ENCODE measurements around the gene RNASE13. TPM values are rescaled to one million over a fixed set of nuclear protein-coding genes. Genes with fewer than 3 reads are reported as not detected.

RNASE13 gene
- total RNA-seq, 2 experiments from 2014 or later: not detected

GRCh38 chr14:21059842-21060613 lies 25.4 kb upstream of the RNASE13 start:
- H3K27me3 Mint-ChIP-seq: peaks cover 24% of the 10 kb centered on the region
- POLR2A ChIA-PET: no interaction called here
- no peak overlapping the region for H3K27ac Mint-ChIP-seq
- no peak overlapping the region for H3K4me3 Mint-ChIP-seq
- H3K9me3 Mint-ChIP-seq: no peaks in the 10 kb centered on the region
- H3K4me1 Mint-ChIP-seq: no peaks in the 10 kb centered on the region
- DNase-seq: no peak
- CTCF ChIA-PET: interaction anchor here (2.7 kb wide), 1 partner anchor 32 kb away, joined by 10 read pairs; no protein-coding TSS in a partner anchor
- H3K36me3 Mint-ChIP-seq (ENCODE audit: low read depth): no peaks in the 10 kb centered on the region

DNA sequence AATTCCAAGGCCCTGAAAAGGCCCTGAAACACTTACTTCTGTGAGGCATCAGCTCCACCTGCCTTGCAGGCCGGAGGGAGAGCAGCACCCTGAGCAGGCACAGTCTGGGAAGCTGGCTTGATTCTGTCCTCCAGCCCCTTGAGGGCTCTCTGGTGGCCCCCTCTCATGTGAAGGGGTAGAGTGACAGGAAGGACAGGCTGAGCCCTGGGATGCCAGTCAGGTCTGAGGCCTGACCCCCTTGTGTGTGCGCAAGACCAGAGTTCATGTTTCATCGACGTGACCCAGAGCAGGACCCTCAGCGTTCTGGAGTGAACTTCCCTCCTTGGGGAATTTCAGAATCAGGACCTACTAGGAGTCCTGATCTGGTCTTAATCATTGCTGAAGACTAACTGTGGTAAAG lies 24.3 kb upstream of the RNASE13 start:
- H3K36me3 Mint-ChIP-seq (ENCODE audit: low read depth): no peaks in the 10 kb centered on the region
- peaks cover 4% of the 10 kb centered on the region for H3K4me1 Mint-ChIP-seq
- peaks cover 18% of the 10 kb centered on the region for H3K27me3 Mint-ChIP-seq
- DNase-seq: no peak
- no peak overlapping the region for H3K27ac Mint-ChIP-seq
- no peaks in the 10 kb centered on the region for H3K9me3 Mint-ChIP-seq
- ChIA-PET CTCF (interaction anchor here (1.3 to 1.8 kb wide), 2 partner anchors 8 to 12 kb away, joined by 3 to 6 read pairs; partner anchors contain the start of gene ARHGEF40), POLR2A (no interaction called here)
- H3K4me3 Mint-ChIP-seq: no peak overlapping the region

GRCh38 chr14:21057803-21058675 lies 23.4 kb upstream of the RNASE13 start, which contains the start of gene RNASE8:
RNASE8 (plus strand) TSS chr14:21057822; CDS start chr14:21057893, 71 bp downstream.
- CTCF ChIA-PET: interaction anchor here (0.6 to 1.8 kb wide), 4 partner anchors 9 to 683 kb away, joined by 3 to 6 read pairs (median 5); partner anchors contain the start of gene ARHGEF40
- no peaks in the 10 kb centered on the region for H3K9me3 Mint-ChIP-seq
- no peak within 1 kb of the TSS for H3K4me3 Mint-ChIP-seq
- no peaks in the 10 kb centered on the region for H3K36me3 Mint-ChIP-seq (ENCODE audit: low read depth)
- peaks cover 4% of the 10 kb centered on the region for H3K4me1 Mint-ChIP-seq
- DNase-seq: no peak
- H3K27me3 Mint-ChIP-seq: peaks cover 13% of the 10 kb centered on the region
- H3K27ac Mint-ChIP-seq: no peak within 1 kb of the TSS
- POLR2A ChIA-PET: no interaction called here

DNA sequence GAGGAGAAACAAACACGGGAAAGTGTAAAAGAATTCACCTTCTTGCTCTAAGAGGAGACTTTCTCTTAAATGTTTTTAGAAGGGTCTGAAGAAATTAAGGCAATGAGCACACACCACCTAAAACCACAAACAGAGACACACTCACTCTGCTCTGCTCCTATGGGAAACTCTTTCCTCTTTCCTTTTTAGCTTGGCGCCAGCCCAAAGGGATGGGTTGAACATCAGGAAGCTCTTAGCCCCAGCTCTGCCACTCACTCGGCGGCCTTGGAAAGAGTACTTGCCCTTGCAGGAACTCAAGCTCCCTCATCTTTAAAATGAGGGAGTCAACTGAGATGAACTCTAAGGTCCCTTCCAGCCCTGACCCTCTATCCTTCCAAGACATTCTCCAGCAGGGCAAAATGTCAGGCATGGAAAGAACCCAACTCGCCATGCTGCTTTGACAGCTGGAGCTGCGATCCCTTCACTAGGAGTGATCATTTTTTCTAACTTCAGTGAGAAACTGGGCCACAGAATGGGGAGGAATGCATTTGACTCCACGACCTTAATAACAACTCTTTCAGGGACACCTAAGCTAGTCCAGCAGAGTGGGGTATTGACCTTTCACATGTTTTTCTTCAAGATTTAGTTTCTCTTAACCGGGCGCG lies 22.0 kb upstream of the RNASE13 start:
- Mint-ChIP-seq H3K36me3 (ENCODE audit: low read depth) (no peaks in the 10 kb centered on the region), H3K4me3 (no peak overlapping the region), H3K4me1 (peaks cover 4% of the 10 kb centered on the region), H3K27ac (no peak overlapping the region), H3K9me3 (no peaks in the 10 kb centered on the region), H3K27me3 (peaks cover 8% of the 10 kb centered on the region)
- no peak for DNase-seq
- POLR2A ChIA-PET: interaction anchor here (0.6 kb wide), 1 partner anchor 43 kb away, joined by 3 read pairs; no protein-coding TSS in a partner anchor
- CTCF ChIA-PET: interaction anchor here (1.0 to 1.2 kb wide), 2 partner anchors 36 to 42 kb away, joined by 4 to 5 read pairs; no protein-coding TSS in a partner anchor

GRCh38 chr14:21055432-21056117 lies 21.0 kb upstream of the RNASE13 start:
- POLR2A ChIA-PET: no interaction called here
- Mint-ChIP-seq H3K9me3 (no peaks in the 10 kb centered on the region), H3K36me3 (ENCODE audit: low read depth) (no peaks in the 10 kb centered on the region), H3K4me3 (no peak overlapping the region), H3K27ac (no peak overlapping the region), H3K4me1 (peaks cover 4% of the 10 kb centered on the region), H3K27me3 (peaks cover 10% of the 10 kb centered on the region)
- CTCF ChIA-PET: no interaction called here
- no peak for DNase-seq

- Mint-ChIP-seq H3K9me3 (no peaks in the 10 kb centered on the region), H3K27ac (no peak overlapping the region), H3K4me3 (no peak overlapping the region), H3K36me3 (ENCODE audit: low read depth) (no peaks in the 10 kb centered on the region), H3K4me1 (peaks cover 4% of the 10 kb centered on the region), H3K27me3 (peaks cover 7% of the 10 kb centered on the region)
- DNase-seq: no peak
- POLR2A ChIA-PET: no interaction called here
- CTCF ChIA-PET: no interaction called here
These were observed 20.1 kb upstream of the RNASE13 start for GRCh38 chr14:21054768-21055145.

- POLR2A ChIA-PET: no interaction called here
- Mint-ChIP-seq H3K9me3 (no peaks in the 10 kb centered on the region), H3K27me3 (peaks cover 10% of the 10 kb centered on the region), H3K4me3 (no peak overlapping the region), H3K36me3 (ENCODE audit: low read depth) (no peaks in the 10 kb centered on the region), H3K27ac (no peak overlapping the region), H3K4me1 (peaks cover 4% of the 10 kb centered on the region)
- DNase-seq: no peak
- CTCF ChIA-PET: interaction anchor here (0.6 kb wide), 1 partner anchor 717 kb away, joined by 3 read pairs; no protein-coding TSS in a partner anchor
These were observed 19.6 kb upstream of the RNASE13 start for GRCh38 chr14:21054123-21054767.

- peaks cover 4% of the 10 kb centered on the region for H3K4me1 Mint-ChIP-seq
- no peak overlapping the region for H3K4me3 Mint-ChIP-seq
- ChIA-PET CTCF (interaction anchor here (0.6 kb wide), 1 partner anchor 718 kb away, joined by 3 read pairs; no protein-coding TSS in a partner anchor), POLR2A (no interaction called here)
- no peak for DNase-seq
- peaks cover 14% of the 10 kb centered on the region for H3K27me3 Mint-ChIP-seq
- H3K36me3 Mint-ChIP-seq (ENCODE audit: low read depth): no peaks in the 10 kb centered on the region
- H3K27ac Mint-ChIP-seq: no peak overlapping the region
- H3K9me3 Mint-ChIP-seq: no peaks in the 10 kb centered on the region
These were observed 18.8 kb upstream of the RNASE13 start for GRCh38 chr14:21053184-21054122.

- H3K27me3 Mint-ChIP-seq: peaks cover 19% of the 10 kb centered on the region
- H3K4me3 Mint-ChIP-seq: no peak overlapping the region
- no peaks in the 10 kb centered on the region for H3K9me3 Mint-ChIP-seq
- CTCF ChIA-PET: interaction anchor here (0.6 to 1.4 kb wide), 3 partner anchors 33 to 42 kb away, joined by 3 to 4 read pairs (median 4); no protein-coding TSS in a partner anchor
- POLR2A ChIA-PET: no interaction called here
- peaks cover 4% of the 10 kb centered on the region for H3K4me1 Mint-ChIP-seq
- H3K36me3 Mint-ChIP-seq (ENCODE audit: low read depth): no peaks in the 10 kb centered on the region
- DNase-seq: no peak
- H3K27ac Mint-ChIP-seq: no peak overlapping the region
These were observed 16.0 kb upstream of the RNASE13 start for GRCh38 chr14:21050597-21050996.

- Mint-ChIP-seq H3K4me1 (peaks cover 8% of the 10 kb centered on the region), H3K4me3 (no peak overlapping the region), H3K27ac (no peak overlapping the region), H3K27me3 (peaks cover 25% of the 10 kb centered on the region), H3K36me3 (ENCODE audit: low read depth) (no peaks in the 10 kb centered on the region), H3K9me3 (no peaks in the 10 kb centered on the region)
- no peak for DNase-seq
- ChIA-PET POLR2A (no interaction called here), CTCF (interaction anchor here (1.2 to 3.6 kb wide), 3 partner anchors 34 to 78 kb away, joined by 3 to 8 read pairs (median 4); no protein-coding TSS in a partner anchor)
These were observed 14.7 kb upstream of the RNASE13 start for GRCh38 chr14:21049271-21049673.

DNA sequence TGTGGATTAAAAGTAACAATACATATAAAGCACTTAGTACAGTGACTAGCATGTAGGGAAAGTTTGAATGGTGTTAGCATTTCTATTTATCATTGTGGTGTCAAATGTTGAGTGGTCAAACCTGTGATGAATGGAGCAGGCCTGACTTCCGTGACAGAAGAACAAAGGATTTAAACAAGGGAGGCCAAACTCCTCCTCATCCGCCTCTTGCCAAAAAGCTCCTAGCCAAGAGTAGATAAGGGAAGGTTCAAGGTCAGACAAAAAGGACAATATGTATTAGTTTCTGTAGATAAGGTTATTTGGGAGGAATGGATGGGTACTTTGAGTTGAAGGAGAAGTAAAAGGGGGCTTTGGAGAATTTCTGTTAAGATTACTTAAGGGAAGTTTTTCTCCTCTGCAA lies 14.0 kb upstream of the RNASE13 start:
- DNase-seq: no peak
- ChIA-PET CTCF (interaction anchor here (0.8 to 3.6 kb wide), 4 partner anchors 34 to 77 kb away, joined by 3 to 8 read pairs (median 4); no protein-coding TSS in a partner anchor), POLR2A (no interaction called here)
- no peaks in the 10 kb centered on the region for H3K36me3 Mint-ChIP-seq (ENCODE audit: low read depth)
- peaks cover 25% of the 10 kb centered on the region for H3K27me3 Mint-ChIP-seq
- H3K4me3 Mint-ChIP-seq: no peak overlapping the region
- peaks cover 5% of the 10 kb centered on the region for H3K4me1 Mint-ChIP-seq
- H3K27ac Mint-ChIP-seq: no peak overlapping the region
- H3K9me3 Mint-ChIP-seq: no peaks in the 10 kb centered on the region

Measured in activated CD4-positive, alpha-beta T cell treated with anti-CD3 and anti-CD28 coated beads, Interleukin-2, amount 10 ng/mL, durations not matched to agents 7 days and 5 days (primary cell).